HEK293T (cell line): ENCODE measurements around the gene RGS14.

Source experiments
- CTCF ChIA-PET: fragments of 350-600 bp; formaldehyde crosslinking; extraction: SDS; loops from one replicate; lab custom pipeline; 2021; ENCODE audit warnings: antibody characterized with exemption, inconsistent platforms; lab: Yijun Ruan, JAX
- POLR2A ChIA-PET: fragments of 350-600 bp; formaldehyde crosslinking; extraction: SDS; loops from one replicate; lab custom pipeline; 2020; ENCODE audit warnings: antibody characterized with exemption, inconsistent platforms; lab: Yijun Ruan, JAX
- DNase-seq: peaks from one replicate; pipeline ENCODE4 v3.0.0; 2012; ENCODE audit warnings: mixed read lengths; ENCODE audit errors: extremely low spot score
- ARNT ChIP-seq: fragments of 450-650 bp; IDR thresholded peaks from 2 replicates; pipeline ENCODE4 v1.6.1; 2017; ENCODE audit warnings: mild to moderate bottlenecking
- BHLHE40 ChIP-seq: fragments of 450-650 bp; IDR thresholded peaks from 2 replicates; pipeline ENCODE4 v1.6.1; 2016; ENCODE audit warnings: mild to moderate bottlenecking, moderate library complexity, borderline replicate concordance
- CTBP1 ChIP-seq: fragments of 450-650 bp; IDR thresholded peaks from 2 replicates; pipeline ENCODE4 v1.6.1; 2016; ENCODE audit warnings: borderline replicate concordance
- ELF4 ChIP-seq: fragments of 450-650 bp; IDR thresholded peaks from 2 replicates; pipeline ENCODE4 v1.6.1; 2017; ENCODE audit warnings: antibody characterized with exemption
- FOXA1 ChIP-seq: fragments of 450-650 bp; IDR thresholded peaks from 2 replicates; pipeline ENCODE4 v1.6.1; 2016; ENCODE audit warnings: mild to moderate bottlenecking
- FOXK2 ChIP-seq: fragments of 450-650 bp; IDR thresholded peaks from 2 replicates; pipeline ENCODE4 v1.6.1; 2016; ENCODE audit warnings: mild to moderate bottlenecking
- FOXM1 ChIP-seq: fragments of 450-650 bp; IDR thresholded peaks from 2 replicates; pipeline ENCODE4 v1.6.1; 2017; ENCODE audit warnings: mild to moderate bottlenecking, borderline replicate concordance
- HDGF ChIP-seq: fragments of 450-650 bp; IDR thresholded peaks from 2 replicates; pipeline ENCODE4 v1.6.1; 2017; ENCODE audit warnings: antibody characterized with exemption, borderline replicate concordance
- L3MBTL2 ChIP-seq: fragments of 450-650 bp; conservative IDR thresholded peaks from 2 replicates; pipeline ENCODE4 v1.6.1; 2016; ENCODE audit warnings: mild to moderate bottlenecking
- LEF1 ChIP-seq: fragments of 450-650 bp; IDR thresholded peaks from 2 replicates; pipeline ENCODE4 v1.6.1; 2017; ENCODE audit warnings: mild to moderate bottlenecking, borderline replicate concordance
- NFRKB ChIP-seq: fragments of 450-650 bp; IDR thresholded peaks from 2 replicates; pipeline ENCODE4 v1.6.1; 2016; ENCODE audit warnings: mild to moderate bottlenecking, moderate library complexity
- SP1 ChIP-seq: fragments of 450-650 bp; IDR thresholded peaks from 2 replicates; pipeline ENCODE4 v1.6.1; 2017
- SUZ12 ChIP-seq: fragments of 450-650 bp; IDR thresholded peaks from 2 replicates; pipeline ENCODE4 v1.6.1; 2016; ENCODE audit warnings: mild to moderate bottlenecking
- TARDBP ChIP-seq: fragments of 450-650 bp; IDR thresholded peaks from 2 replicates; pipeline ENCODE4 v1.6.1; 2016
- ZNF384 ChIP-seq: fragments of 450-650 bp; IDR thresholded peaks from 2 replicates; pipeline ENCODE4 v1.6.1; 2016
- TF ChIP-seq, protein P1 (sequence below): fragments of 450-650 bp; IDR thresholded peaks from 2 replicates; pipeline ENCODE4 v1.6.1; 2016

The RGS14 gene

DNA sequence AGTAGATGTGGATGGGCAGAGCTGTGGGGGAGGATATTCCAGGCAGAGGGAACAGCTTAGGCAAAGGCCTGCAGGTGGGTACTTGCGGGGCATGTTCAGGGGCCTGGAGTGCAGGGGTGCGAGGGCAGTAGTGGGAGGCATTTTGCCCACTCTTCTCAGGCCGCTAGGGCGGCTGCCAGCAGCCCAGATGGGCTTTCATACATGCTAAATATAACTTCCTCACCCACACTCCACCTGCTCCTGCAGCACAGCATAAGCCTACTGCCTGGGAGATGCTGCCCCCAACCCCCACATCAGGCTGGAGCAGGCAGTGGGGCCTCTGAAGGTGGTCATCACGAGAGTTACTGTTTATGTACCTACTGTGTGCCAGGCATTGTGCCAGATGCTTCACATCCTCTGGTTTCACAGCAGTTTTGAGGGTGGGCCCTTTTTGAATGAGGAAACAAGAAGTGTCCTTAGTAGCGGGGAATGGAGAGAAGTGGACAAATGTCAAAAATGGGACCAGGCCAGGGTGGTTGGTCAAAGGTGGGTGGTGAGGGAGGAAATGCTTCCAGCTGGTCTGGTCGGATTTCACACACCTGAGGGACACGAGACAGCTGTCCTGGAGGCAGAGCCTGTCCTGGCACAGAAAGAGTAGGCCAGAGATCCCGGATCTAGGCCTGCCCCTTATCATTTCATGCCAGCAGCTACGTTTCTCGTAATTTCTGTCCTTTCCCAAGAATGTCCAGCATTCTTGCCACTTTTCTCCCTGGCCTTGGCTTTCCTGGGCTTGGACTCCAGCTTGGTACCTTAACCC, 12.1 kb downstream of the RGS14 start:
- TF ChIP-seq CTBP1 = no peak
- no peak for TF ChIP-seq HDGF
- no peak for TF ChIP-seq ZNF384
- TF ChIP-seq FOXA1 = no peak
- TF ChIP-seq SUZ12 = no peak
- TF ChIP-seq FOXM1 = no peak
- no peak for TF ChIP-seq TARDBP
- TF ChIP-seq, protein P1, sequence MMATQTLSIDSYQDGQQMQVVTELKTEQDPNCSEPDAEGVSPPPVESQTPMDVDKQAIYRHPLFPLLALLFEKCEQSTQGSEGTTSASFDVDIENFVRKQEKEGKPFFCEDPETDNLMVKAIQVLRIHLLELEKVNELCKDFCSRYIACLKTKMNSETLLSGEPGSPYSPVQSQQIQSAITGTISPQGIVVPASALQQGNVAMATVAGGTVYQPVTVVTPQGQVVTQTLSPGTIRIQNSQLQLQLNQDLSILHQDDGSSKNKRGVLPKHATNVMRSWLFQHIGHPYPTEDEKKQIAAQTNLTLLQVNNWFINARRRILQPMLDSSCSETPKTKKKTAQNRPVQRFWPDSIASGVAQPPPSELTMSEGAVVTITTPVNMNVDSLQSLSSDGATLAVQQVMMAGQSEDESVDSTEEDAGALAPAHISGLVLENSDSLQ = no peak
- no peak for TF ChIP-seq NFRKB
- TF ChIP-seq FOXK2 = no peak
- TF ChIP-seq L3MBTL2 = no peak
- TF ChIP-seq LEF1 = no peak
- no peak for TF ChIP-seq SP1
- no peak for TF ChIP-seq ELF4
- TF ChIP-seq ARNT = no peak
- TF ChIP-seq BHLHE40 = no peak
- DNase-seq = no peak
- POLR2A ChIA-PET = interaction anchor here (0.8 to 4.8 kb wide), 9 partner anchors 13 to 126 kb away, joined by 3 to 22 read pairs (median 4); partner anchors contain the start of genes LMAN2 and MXD3
- CTCF ChIA-PET = interaction anchor here (0.6 to 3.9 kb wide), 24 partner anchors 8 to 581 kb away, joined by 3 to 23 read pairs (median 4); partner anchors contain the start of genes GRK6 and RGS14

GRCh38 chr5:177370488-177371119, 12.9 kb downstream of the RGS14 start:
- TF ChIP-seq, protein P1 = no peak
- TF ChIP-seq L3MBTL2 (peak; percentile 82), NFRKB (no peak), SUZ12 (no peak), BHLHE40 (no peak)
- peak; percentile 97 for DNase-seq
- ChIA-PET POLR2A (interaction anchor here (0.7 to 4.8 kb wide), 10 partner anchors 12 to 137 kb away, joined by 3 to 22 read pairs (median 4); partner anchors contain the start of gene LMAN2), CTCF (interaction anchor here (0.6 to 3.9 kb wide), 23 partner anchors 8 to 582 kb away, joined by 3 to 23 read pairs (median 5); partner anchors contain the start of genes GRK6 and RGS14)

DNA sequence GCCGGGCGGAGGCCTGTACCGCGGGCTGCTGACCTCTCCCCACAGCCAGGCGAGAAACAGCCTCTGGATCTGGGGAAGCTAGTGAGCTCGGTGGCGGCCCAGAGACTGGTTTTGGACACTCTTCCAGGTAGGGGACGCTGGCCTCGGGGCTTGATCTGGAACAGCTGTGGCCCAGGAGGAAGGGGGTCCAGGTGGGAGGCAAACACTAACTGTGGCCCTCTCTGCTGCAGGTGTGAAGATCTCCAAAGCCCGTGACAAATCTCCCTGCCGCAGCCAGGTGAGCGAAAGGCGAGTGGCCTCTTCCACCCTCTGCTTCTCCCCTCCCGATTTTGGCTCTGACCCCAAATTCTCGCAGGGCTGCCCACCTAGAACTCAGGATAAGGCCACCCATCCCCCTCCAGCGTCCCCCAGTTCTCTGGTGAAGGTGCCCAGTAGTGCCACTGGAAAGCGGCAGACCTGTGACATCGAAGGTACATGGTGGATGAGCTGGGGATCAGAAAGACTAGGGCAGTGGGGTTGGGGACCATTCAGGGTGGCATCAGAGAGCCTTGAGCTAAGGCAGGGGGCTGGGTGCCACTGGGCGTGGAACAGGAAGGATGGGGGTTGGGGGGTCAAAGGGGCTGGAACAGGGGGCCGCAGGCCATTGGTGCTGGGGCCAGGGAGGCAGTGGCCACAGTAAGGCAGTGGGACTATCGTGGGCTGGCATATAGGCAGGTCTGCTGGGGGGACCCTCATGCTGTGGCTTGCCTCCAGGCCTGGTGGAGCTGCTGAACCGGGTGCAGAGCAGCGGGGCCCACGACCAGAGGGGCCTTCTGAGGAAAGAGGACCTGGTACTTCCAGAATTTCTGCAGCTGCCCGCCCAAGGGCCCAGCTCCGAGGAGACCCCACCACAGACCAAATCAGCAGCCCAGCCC, 13.7 kb downstream of the RGS14 start:
- TF ChIP-seq SUZ12 = no peak
- TF ChIP-seq BHLHE40 = no peak
- TF ChIP-seq SP1 = no peak
- no peak for TF ChIP-seq L3MBTL2
- no peak for TF ChIP-seq ZNF384
- TF ChIP-seq, protein P1 = no peak
- DNase-seq = no peak
- ChIA-PET POLR2A (interaction anchor here (0.7 to 4.8 kb wide), 10 partner anchors 11 to 137 kb away, joined by 3 to 22 read pairs (median 4); partner anchors contain the start of gene LMAN2), CTCF (interaction anchor here (0.6 to 3.9 kb wide), 20 partner anchors 8 to 122 kb away, joined by 3 to 23 read pairs (median 4); partner anchors contain the start of gene RGS14)

GRCh38 chr5:177372034-177372896, 14.5 kb downstream of the RGS14 start:
- ChIA-PET CTCF (interaction anchor here (1.0 to 3.9 kb wide), 5 partner anchors 7 to 83 kb away, joined by 3 to 23 read pairs (median 4); no protein-coding TSS in a partner anchor), POLR2A (interaction anchor here (1.8 to 4.8 kb wide), 2 partner anchors 11 to 20 kb away, joined by 4 to 22 read pairs; partner anchors contain the start of gene LMAN2)
- no peak for DNase-seq
- no peak for TF ChIP-seq ELF4
- TF ChIP-seq L3MBTL2 = no peak
- no peak for TF ChIP-seq CTBP1
- no peak for TF ChIP-seq NFRKB

DNA sequence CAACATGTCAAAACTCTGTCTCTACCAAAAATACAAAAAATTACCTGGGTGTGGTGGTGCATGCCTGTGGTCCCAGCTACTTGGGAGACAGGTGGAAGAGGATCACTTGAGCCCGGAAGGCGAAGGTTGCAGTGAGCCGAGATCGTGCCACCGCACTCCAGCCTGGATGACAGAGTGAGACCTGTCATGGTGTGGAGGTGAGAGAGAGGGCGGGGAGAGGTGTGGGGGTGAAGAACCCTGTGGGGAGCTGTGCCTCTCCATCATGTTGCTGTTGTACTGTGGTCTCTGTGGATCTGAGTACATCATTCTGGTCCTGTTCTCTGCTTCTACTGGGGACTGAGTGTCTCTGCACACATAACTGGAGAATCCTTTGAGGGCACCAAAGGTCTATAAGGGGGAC, 15.2 kb downstream of the RGS14 start:
- TF ChIP-seq HDGF = no peak
- no peak for TF ChIP-seq LEF1
- TF ChIP-seq NFRKB = no peak
- TF ChIP-seq, protein P1 = no peak
- TF ChIP-seq SP1 = no peak
- no peak for TF ChIP-seq TARDBP
- no peak for TF ChIP-seq SUZ12
- ChIA-PET CTCF (interaction anchor here (1.2 to 2.4 kb wide), 2 partner anchors 63 to 82 kb away, joined by 4 to 5 read pairs; no protein-coding TSS in a partner anchor), POLR2A (interaction anchor here (4.8 kb wide), 1 partner anchor 21 kb away, joined by 22 read pairs; the partner anchor contains the start of gene LMAN2)
- no peak for DNase-seq
